ENCODE data around the gene CFD.

The CFD gene

GRCh38 chr19:881385-882071 is 22.1 kb downstream of the CFD start:
- Histone ChIP-seq H3K4me3 (ENCODE audit: low read length in 2 of 2) (no peak overlapping the region), H3K9ac (ENCODE audit: low read depth in 1 of 2, low read length in 2 of 2) (no peak overlapping the region), H3K36me3 (ENCODE audit: control insufficient read depth in 2 of 2, insufficient read depth in 2 of 2, low read length in 2 of 2) (peaks cover 34 to 53% of the 10 kb centered on the region in 2 donors), H3K4me1 (ENCODE audit: control insufficient read depth in 2 of 2, insufficient read depth in 2 of 2, low read length in 2 of 2) (no peaks in the 10 kb centered on the region), H3K27me3 (ENCODE audit: control insufficient read depth in 2 of 2, insufficient read depth in 2 of 2, low read length in 2 of 2) (no peaks in the 10 kb centered on the region), H3K27ac (ENCODE audit: low read depth in 2 of 2, low read length in 2 of 2) (no peak overlapping the region), H3K9me3 (ENCODE audit: control insufficient read depth in 2 of 2, low read length in 2 of 2) (no peaks in the 10 kb centered on the region)

- Histone ChIP-seq H3K9me3 (ENCODE audit: control insufficient read depth in 2 of 2, low read length in 2 of 2) (no peaks in the 10 kb centered on the region), H3K36me3 (ENCODE audit: control insufficient read depth in 2 of 2, insufficient read depth in 2 of 2, low read length in 2 of 2) (peaks cover 39 to 57% of the 10 kb centered on the region in 2 donors), H3K4me3 (ENCODE audit: low read length in 2 of 2) (no peak overlapping the region), H3K4me1 (ENCODE audit: control insufficient read depth in 2 of 2, insufficient read depth in 2 of 2, low read length in 2 of 2) (no peaks in the 10 kb centered on the region), H3K27ac (ENCODE audit: low read depth in 2 of 2, low read length in 2 of 2) (no peak overlapping the region), H3K27me3 (ENCODE audit: control insufficient read depth in 2 of 2, insufficient read depth in 2 of 2, low read length in 2 of 2) (no peaks in the 10 kb centered on the region), H3K9ac (ENCODE audit: low read depth in 1 of 2, low read length in 2 of 2) (no peak overlapping the region)
Observed at GRCh38 chr19:882871-883497, 23.5 kb downstream of the CFD start.

DNA sequence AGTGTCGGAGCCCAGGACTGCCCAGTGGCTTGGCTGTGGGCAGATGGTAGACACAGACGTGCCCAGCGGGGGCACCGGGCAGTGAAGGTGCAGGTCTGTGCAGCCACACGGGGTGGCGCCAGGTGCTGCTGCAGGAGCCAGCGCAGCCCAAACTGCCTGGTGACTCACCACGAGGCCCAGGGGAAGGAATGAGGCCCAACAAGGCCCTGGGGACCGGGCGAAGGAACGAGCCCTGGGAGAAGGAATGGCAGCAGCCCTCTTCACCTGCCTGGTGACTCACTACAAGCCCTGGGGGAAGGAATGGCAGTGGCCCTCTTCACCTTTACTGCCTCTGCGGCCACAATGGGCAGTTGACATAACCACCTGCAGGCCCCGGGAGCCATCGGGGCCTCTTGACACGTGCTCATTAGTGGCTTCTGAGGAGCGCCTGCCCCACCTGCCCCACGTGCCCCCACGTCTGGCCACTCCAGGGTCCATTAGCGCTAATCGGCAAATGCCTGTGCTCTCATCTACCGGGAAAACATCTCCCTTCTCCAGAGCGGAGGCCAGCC is 24.3 kb downstream of the CFD start:
- no peak overlapping the region for H3K4me3 ChIP-seq (ENCODE audit: low read length in 2 of 2)
- no peak overlapping the region for H3K9ac ChIP-seq (ENCODE audit: low read depth in 1 of 2, low read length in 2 of 2)
- H3K9me3 ChIP-seq (ENCODE audit: control insufficient read depth in 2 of 2, low read length in 2 of 2): no peaks in the 10 kb centered on the region
- no peak overlapping the region for H3K27ac ChIP-seq (ENCODE audit: low read depth in 2 of 2, low read length in 2 of 2)
- peaks cover 0 to 2% of the 10 kb centered on the region in 2 donors for H3K4me1 ChIP-seq (ENCODE audit: control insufficient read depth in 2 of 2, insufficient read depth in 2 of 2, low read length in 2 of 2)
- no peaks in the 10 kb centered on the region for H3K27me3 ChIP-seq (ENCODE audit: control insufficient read depth in 2 of 2, insufficient read depth in 2 of 2, low read length in 2 of 2)
- peaks cover 39 to 57% of the 10 kb centered on the region in 2 donors for H3K36me3 ChIP-seq (ENCODE audit: control insufficient read depth in 2 of 2, insufficient read depth in 2 of 2, low read length in 2 of 2)

DNA sequence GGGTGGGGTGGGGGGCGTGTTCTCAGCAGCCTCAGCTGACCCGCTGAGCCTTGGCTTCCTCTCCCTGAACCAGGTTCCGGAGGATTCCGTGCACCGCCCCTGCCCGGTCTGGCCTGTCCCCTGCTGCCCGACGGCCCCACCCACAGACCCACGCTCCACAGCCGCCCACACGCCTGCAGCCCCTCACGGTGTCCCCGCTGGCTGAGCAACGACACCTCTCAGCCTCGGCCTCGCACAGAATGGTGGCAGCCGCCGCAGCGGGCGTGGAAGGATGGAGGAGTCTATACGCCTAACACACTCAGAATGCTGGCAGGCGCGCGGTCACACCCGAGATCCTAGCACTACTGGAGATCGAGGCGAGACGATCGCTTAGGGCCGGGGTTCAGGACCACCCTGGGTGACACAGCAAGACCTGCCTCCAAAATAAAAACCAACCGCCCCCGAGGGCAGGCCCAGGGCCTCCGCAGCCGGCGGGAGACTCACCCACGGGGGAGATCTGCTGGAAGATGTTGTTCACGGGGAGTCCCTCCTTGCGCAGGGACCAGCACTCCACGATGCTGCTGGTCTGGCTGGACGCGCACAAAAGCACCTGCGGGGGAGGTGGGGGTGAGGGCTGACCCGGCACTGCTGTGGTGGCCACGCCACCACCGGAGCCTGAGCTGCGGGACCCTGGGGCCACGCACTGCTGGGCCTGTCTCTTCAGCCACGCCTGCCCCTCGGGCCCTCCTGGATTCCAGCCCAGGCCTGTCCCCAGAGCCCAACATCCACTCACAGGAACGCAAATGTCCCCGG is 25.2 kb downstream of the CFD start:
- Histone ChIP-seq H3K27ac (ENCODE audit: low read depth in 2 of 2, low read length in 2 of 2) (no peak overlapping the region), H3K4me1 (ENCODE audit: control insufficient read depth in 2 of 2, insufficient read depth in 2 of 2, low read length in 2 of 2) (peaks cover 0 to 3% of the 10 kb centered on the region in 2 donors), H3K4me3 (ENCODE audit: low read length in 2 of 2) (no peak overlapping the region), H3K36me3 (ENCODE audit: control insufficient read depth in 2 of 2, insufficient read depth in 2 of 2, low read length in 2 of 2) (peaks cover 41 to 60% of the 10 kb centered on the region in 2 donors), H3K9me3 (ENCODE audit: control insufficient read depth in 2 of 2, low read length in 2 of 2) (no peaks in the 10 kb centered on the region), H3K9ac (ENCODE audit: low read depth in 1 of 2, low read length in 2 of 2) (no peak overlapping the region), H3K27me3 (ENCODE audit: control insufficient read depth in 2 of 2, insufficient read depth in 2 of 2, low read length in 2 of 2) (no peaks in the 10 kb centered on the region)

- Histone ChIP-seq H3K27me3 (ENCODE audit: control insufficient read depth in 2 of 2, insufficient read depth in 2 of 2, low read length in 2 of 2) (no peaks in the 10 kb centered on the region), H3K9ac (ENCODE audit: low read depth in 1 of 2, low read length in 2 of 2) (no peak overlapping the region), H3K27ac (ENCODE audit: low read depth in 2 of 2, low read length in 2 of 2) (no peak overlapping the region), H3K4me3 (ENCODE audit: low read length in 2 of 2) (no peak overlapping the region), H3K4me1 (ENCODE audit: control insufficient read depth in 2 of 2, insufficient read depth in 2 of 2, low read length in 2 of 2) (peaks cover 0 to 3% of the 10 kb centered on the region in 2 donors), H3K36me3 (ENCODE audit: control insufficient read depth in 2 of 2, insufficient read depth in 2 of 2, low read length in 2 of 2) (peaks cover 51 to 66% of the 10 kb centered on the region in 2 donors), H3K9me3 (ENCODE audit: control insufficient read depth in 2 of 2, low read length in 2 of 2) (no peaks in the 10 kb centered on the region)
Observed at GRCh38 chr19:885536-886224, 26.2 kb downstream of the CFD start.

GRCh38 chr19:887072-887471 is 27.6 kb downstream of the CFD start:
- no peak overlapping the region for H3K9ac ChIP-seq (ENCODE audit: low read depth in 1 of 2, low read length in 2 of 2)
- H3K4me1 ChIP-seq (ENCODE audit: control insufficient read depth in 2 of 2, insufficient read depth in 2 of 2, low read length in 2 of 2): peaks cover 7 to 12% of the 10 kb centered on the region in 2 donors
- H3K27ac ChIP-seq (ENCODE audit: low read depth in 2 of 2, low read length in 2 of 2): no peak overlapping the region
- H3K9me3 ChIP-seq (ENCODE audit: control insufficient read depth in 2 of 2, low read length in 2 of 2): no peaks in the 10 kb centered on the region
- peaks cover 39 to 53% of the 10 kb centered on the region in 2 donors for H3K36me3 ChIP-seq (ENCODE audit: control insufficient read depth in 2 of 2, insufficient read depth in 2 of 2, low read length in 2 of 2)
- no peaks in the 10 kb centered on the region for H3K27me3 ChIP-seq (ENCODE audit: control insufficient read depth in 2 of 2, insufficient read depth in 2 of 2, low read length in 2 of 2)
- H3K4me3 ChIP-seq (ENCODE audit: low read length in 2 of 2): no peak overlapping the region

GRCh38 chr19:887599-887998 is 28.1 kb downstream of the CFD start:
- H3K9me3 ChIP-seq (ENCODE audit: control insufficient read depth in 2 of 2, low read length in 2 of 2): no peaks in the 10 kb centered on the region
- H3K36me3 ChIP-seq (ENCODE audit: control insufficient read depth in 2 of 2, insufficient read depth in 2 of 2, low read length in 2 of 2): peaks cover 37 to 48% of the 10 kb centered on the region in 2 donors
- no peaks in the 10 kb centered on the region for H3K27me3 ChIP-seq (ENCODE audit: control insufficient read depth in 2 of 2, insufficient read depth in 2 of 2, low read length in 2 of 2)
- peaks cover 8 to 14% of the 10 kb centered on the region in 2 donors for H3K4me1 ChIP-seq (ENCODE audit: control insufficient read depth in 2 of 2, insufficient read depth in 2 of 2, low read length in 2 of 2)
- H3K27ac ChIP-seq (ENCODE audit: low read depth in 2 of 2, low read length in 2 of 2): no peak overlapping the region
- H3K9ac ChIP-seq (ENCODE audit: low read depth in 1 of 2, low read length in 2 of 2): no peak overlapping the region
- no peak overlapping the region for H3K4me3 ChIP-seq (ENCODE audit: low read length in 2 of 2)

DNA sequence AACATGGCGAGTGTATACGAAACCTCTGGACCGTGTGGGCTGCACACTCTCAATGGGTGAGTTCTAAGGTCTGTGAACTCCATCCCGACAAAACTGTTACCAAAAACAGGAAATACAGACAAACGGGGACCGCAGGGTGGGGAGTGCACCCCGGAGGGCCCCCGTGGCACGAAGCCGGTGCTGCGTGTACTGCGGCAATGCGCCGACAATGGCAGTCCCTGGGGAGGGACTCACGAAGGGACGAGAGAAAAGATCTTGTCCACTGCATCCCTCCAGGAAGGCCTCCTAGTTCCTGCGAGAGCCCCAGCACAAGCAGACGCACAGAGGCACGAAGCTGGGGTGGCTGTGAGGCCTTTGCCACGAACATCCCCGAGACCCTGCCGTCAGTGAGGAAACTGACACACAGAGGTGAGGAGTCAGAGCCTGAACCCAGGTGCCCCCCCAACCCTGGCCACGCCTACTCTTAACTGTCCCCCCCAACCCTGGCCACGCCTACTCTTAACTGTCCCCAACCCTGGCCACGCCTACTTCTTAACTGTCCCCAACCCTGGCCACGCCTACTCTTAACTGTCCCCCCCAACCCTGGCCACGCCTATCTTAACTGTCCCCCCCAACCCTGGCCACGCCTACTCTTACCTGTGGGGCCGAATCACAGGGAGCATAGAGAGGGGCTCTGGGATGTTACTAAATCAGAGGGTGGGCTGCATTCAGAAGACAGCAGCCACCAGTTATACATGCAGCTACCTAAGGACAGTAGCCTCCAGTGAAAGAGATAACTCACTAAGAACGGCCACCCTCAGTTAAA is 29.3 kb downstream of the CFD start:
- Histone ChIP-seq H3K9ac (ENCODE audit: low read depth in 1 of 2, low read length in 2 of 2) (no peak overlapping the region), H3K4me1 (ENCODE audit: control insufficient read depth in 2 of 2, insufficient read depth in 2 of 2, low read length in 2 of 2) (peaks cover 8 to 14% of the 10 kb centered on the region in 2 donors), H3K27me3 (ENCODE audit: control insufficient read depth in 2 of 2, insufficient read depth in 2 of 2, low read length in 2 of 2) (no peaks in the 10 kb centered on the region), H3K4me3 (ENCODE audit: low read length in 2 of 2) (no peak overlapping the region), H3K9me3 (ENCODE audit: control insufficient read depth in 2 of 2, low read length in 2 of 2) (no peaks in the 10 kb centered on the region), H3K27ac (ENCODE audit: low read depth in 2 of 2, low read length in 2 of 2) (peak overlapping the region in 1 of 2 donors; percentile 63), H3K36me3 (ENCODE audit: control insufficient read depth in 2 of 2, insufficient read depth in 2 of 2, low read length in 2 of 2) (peaks cover 32 to 39% of the 10 kb centered on the region in 2 donors)

- no peak overlapping the region for H3K9ac ChIP-seq (ENCODE audit: low read depth in 1 of 2, low read length in 2 of 2)
- H3K36me3 ChIP-seq (ENCODE audit: control insufficient read depth in 2 of 2, insufficient read depth in 2 of 2, low read length in 2 of 2): peaks cover 32 to 37% of the 10 kb centered on the region in 2 donors
- H3K27ac ChIP-seq (ENCODE audit: low read depth in 2 of 2, low read length in 2 of 2): no peak overlapping the region
- peaks cover 8 to 14% of the 10 kb centered on the region in 2 donors for H3K4me1 ChIP-seq (ENCODE audit: control insufficient read depth in 2 of 2, insufficient read depth in 2 of 2, low read length in 2 of 2)
- no peak overlapping the region for H3K4me3 ChIP-seq (ENCODE audit: low read length in 2 of 2)
- no peaks in the 10 kb centered on the region for H3K9me3 ChIP-seq (ENCODE audit: control insufficient read depth in 2 of 2, low read length in 2 of 2)
- no peaks in the 10 kb centered on the region for H3K27me3 ChIP-seq (ENCODE audit: control insufficient read depth in 2 of 2, insufficient read depth in 2 of 2, low read length in 2 of 2)
Observed at GRCh38 chr19:889662-890295, 30.3 kb downstream of the CFD start.

Data from mucosa of rectum (tissue), 2 donors.